ENCODE measurements around the gene MB.

MB gene

DNA sequence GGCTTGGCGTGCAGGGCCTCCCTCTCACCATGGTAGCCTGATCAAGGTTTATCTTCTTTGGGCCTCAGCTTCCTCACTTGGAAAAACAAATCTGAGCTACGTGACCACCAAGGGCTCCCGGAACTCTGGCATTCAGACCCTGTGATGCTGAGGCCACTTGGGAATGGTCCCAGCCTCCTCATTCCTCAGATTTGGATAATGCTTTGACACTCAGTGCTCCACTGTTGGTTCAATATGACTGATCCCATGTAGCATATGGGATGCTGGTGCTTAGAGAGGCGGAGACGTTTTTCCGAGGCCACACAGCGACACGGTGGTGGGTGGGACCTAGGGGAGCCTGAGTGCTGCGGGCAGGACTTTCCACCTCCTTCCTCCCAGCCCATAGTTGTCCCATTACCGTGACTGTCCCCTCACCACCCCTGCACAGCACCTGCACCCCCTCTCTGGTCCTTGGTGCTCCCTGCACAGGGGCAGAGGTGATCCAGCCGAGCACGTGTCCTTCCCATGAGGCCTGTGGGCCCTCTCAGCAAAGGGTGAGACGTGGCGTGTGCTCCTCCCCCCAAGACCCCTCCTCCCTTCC lies 23.1 kb downstream of the MB start:
- DNase-seq (ENCODE audit: low spot score): no peak

DNA sequence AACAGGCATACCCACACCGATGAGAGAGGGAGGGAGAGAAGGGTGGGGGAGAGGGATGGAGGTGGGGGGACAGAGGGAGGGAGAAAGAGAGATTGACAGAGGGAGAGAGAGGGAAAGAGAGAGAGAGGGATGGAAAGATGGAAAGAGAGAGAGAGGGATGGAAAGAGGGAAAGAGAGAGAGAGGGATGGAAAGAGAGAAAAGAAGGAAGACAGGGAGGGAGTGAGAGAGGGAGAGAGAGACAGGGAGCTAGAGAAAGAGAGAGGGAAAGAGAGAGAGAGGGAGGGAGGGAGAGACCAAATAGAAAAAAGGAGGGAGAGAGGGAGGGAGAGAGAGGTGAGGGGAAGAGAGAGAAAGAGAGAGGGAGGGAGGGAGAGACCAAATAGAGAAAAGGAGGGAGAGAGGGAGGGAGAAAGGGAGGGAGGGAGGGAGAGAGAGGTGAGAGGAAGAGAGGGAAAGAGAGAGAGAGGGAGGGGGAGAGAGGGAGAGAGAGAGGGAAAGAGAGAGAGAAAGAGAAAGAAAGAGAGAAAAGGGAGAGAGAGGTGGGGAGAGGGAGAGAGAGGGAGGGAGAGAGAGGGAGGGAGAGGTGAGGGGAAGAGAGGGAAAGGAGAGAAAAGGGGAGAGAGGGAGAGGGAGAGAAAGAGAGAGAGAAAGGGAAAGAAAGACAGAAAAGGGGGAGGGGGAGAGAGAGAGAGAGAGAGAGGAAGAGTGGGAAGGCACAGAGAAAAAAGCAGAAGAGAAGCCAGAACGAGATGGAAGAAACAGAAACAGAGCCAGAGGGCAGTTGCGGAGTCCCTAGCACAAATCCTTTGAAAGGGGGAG lies 23.8 kb downstream of the MB start:
- DNase-seq (ENCODE audit: low spot score): no peak

DNA sequence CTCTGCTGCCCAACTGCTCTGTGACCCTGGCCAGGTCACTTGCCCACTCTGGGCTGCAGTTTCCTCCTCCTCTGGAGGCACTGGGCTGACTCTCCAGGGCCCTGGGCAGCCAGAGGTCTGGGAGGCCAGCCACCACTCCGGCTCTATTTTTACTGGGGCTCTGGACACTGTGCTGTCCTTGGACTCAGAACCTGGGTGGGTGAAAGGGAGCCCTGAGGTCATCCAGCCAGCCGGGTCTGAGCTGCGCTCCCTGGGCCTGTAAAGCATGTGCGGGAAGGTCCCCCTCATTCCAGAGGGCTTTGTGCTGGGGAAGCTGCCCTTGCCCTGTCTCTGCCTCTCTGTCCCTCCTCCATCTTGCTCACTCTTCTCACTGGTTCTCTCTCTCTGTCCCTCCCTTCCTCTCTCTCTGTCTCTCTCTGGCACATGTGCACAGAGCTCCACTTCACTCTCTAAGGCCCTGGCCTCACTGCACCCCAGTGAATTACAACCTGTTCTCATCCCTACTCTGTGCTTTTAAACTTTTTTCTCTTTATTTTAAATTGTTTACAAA lies 24.6 kb downstream of the MB start:
- DNase-seq (ENCODE audit: low spot score): no peak

DNA sequence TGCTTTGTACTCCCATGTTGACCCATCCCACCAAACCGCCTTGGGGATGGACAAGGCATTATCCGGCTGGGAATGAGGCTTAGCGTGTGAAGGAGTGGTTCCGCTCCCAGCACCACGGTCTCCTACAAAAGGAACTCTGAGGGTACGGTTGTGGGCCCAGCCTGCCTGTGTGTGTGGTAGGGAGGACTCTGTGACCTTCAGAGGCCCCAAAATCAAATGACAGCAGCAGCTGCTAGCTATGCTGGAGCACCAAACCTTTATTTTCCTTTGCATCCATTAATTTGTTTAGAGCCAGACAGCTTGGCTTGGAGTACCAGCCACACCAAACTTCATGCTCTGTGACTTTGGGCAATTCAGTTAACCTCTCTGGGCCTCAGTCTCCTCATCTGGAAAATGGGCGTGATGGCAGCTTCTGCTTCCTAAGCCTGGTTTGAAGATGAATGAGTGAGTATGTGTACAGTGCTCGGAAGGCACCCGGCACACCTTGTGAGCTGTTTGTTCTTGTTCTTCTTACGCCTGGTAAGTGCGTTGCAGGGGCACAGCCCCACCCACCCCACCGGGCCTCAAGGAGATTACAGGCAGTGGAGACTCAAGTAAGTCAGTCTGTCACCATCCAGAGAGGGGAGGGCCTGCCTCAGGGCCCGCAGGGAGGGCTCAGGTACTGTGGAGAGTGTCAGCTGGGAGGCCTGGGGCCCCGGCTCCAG lies 25.3 kb downstream of the MB start:
- DNase-seq (ENCODE audit: low spot score): no peak

DNA sequence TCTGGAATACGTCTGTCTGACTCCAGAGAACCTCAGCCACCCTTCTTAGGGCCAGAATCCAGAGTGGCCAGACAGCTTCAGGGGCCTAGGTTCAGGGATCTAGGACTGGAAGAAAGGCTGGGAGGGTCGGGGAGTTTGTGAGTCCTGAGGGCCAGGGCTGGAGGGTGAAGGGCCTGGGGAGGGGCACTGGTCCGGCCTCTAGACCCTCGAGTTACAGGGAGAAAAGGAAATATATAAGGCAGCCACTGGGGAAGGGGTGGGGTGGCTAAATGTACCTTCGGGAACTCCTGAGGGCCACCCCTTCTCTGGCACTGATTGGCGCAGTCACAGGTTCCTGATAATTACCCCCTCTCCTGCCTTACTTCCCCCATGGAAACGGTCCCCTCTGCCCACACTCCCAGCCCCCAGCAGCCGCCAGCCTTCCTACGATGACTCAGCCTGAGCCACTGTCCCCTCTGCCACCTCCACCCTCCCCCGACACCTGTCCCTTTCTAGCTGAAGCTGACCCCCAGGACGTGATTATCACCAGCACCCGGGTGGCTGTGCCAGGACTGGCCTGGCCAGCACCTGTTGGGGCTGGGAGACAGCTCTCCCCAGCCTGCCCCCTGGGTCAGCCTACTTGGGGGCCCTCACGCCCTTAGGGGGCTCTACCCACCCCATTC lies 26.4 kb downstream of the MB start:
- DNase-seq (ENCODE audit: low spot score): no peak

DNA sequence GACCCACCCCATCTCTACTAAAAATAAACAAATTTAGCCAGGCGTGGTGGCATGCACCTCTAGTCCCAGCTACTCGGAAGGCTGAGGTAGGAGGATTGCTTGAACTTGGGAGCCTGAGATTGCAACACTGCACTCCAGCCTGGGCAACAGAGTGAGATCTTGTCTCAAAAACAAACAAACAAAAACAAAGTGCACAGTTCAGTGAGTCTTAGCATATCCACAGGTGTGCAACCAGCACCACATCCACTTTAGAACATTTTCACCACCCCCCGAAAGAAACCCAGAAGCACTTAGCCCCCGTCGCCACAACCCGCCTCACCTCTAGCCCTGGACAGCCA lies 27.4 kb downstream of the MB start:
- no peak for DNase-seq (ENCODE audit: low spot score)

DNA sequence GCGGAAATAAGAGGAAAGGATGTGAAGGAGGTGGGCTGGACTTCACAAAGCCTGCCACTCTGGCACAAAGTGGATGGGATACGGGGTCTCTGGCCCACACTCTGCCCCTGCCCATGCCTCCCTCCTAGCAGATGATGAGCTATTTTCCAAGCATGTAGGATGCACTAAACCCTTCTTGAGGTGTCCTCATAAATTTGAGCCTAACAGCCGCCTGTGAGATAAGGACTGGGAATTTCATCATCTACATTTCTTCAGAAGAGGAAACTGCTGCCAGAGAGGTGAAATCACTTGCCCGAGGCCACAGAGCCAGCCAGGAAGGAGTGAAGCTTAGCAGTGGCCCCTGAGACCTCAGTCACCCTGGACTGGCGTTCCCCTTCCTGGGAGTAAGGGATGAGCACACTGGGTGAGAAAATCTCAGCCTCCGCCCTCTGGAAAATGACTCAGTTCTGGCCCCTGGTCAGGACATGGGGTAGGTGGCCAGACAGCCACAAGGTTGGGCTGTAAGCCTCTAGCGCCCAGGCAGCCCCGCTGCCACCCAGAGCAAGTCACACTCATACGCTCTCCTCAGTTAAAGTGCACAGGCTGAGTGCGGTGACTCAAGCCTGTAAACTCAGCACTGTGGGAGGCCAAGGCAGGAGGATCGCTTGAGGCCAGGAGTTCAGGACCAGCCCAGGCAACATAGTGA lies 27.9 kb downstream of the MB start:
- peak; percentile 55 for DNase-seq (ENCODE audit: low spot score)

DNA sequence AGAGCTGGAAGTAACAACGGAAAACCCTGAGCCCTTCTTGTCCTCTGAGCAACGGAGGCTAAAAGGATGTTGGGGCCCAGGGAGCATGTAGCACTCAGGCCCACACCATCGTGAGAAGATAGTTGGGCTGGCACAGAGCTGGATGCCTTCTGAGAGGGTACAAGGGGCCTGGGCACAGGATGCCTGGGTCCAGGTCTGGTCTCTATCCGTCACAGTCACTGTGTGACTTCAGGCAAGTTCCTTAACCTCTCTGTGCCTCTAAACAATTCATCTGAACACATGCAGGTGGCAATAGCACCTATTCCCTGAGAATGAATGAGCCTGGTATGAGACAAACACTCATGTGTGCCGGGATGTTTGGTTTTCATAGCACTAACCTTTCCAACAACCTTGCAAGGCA lies 29.2 kb downstream of the MB start:
- no peak for DNase-seq (ENCODE audit: low spot score)

DNA sequence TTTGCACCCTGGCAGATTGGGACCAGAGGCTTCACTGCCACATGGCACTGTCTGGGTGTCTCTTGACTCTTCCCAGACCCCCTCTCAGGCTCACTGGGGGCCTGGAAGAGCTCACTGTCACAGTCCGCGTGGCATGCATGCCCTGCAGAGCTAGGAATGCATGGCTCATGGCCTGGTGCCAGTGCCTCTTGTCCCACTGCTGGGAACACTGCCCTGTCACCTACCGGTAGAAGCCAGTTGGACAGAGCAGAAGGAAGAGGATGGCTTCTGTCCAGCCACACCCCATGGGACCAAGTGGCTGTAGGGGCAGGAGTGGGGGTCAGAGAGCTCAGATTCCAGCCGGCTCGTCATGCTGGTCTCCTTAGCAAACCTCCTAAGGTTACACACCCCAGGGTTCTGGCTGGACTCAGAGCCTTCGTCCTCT lies 29.7 kb downstream of the MB start:
- no peak for DNase-seq (ENCODE audit: low spot score)

DNA sequence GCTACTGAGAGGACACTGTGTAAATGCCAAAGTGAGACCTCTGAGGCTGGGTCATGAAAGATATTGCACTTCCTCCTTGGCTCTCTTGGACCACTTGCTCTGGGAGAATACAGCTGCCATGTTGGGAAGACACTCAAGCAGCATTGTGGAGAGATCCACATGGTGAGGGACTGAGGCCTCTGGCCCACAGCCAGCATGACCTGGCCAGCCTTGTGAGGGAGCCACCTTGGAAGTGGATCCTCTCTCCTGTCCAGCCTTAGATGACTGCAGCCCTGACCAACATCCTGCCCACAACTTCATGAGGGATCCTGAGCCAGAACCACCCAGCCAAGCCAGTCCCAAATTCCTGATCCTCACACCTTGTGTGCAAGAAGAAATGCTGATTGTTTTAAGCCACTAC lies 30.4 kb downstream of the MB start:
- no peak for DNase-seq (ENCODE audit: low spot score)

DNA sequence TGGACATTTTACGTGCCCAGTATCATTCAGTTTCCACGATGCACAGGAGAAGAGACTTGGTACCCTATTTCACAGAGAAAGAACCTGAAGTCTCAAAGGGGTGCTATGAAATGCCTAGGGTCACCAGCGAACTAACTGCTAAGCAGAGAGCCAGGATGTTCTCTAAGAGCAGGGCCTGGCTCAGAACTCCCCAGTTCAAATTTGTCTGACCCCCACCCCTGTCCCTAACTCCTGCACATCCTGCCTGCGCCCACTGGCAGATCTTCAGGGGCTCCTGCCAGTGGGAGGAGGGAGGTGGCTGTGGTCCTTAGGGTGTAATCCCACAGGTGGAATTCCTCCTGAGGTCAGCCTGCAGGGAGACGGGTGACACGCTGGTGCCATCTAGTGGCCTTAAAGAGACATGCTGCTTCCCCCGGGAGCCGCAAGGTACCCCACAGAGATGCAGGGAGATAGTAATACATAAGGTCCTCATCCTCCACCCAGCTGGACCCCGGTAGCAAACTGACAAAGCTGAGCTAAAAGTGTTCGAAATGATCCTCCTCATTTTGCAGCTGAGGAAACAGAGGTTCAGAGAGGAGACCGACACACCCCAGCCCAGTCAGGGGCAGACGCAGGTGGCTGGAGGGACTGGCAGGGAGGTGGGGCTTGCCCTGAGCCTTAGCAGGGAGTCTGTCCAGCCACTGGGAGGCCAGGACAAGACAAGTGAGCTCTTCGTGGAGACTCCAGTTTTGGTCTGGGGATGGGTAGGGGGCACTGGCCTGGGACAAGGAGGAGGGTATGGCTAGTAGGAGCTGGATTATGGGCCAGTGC lies 34.1 kb downstream of the MB start:
- DNase-seq (ENCODE audit: low spot score): peak; percentile 91

DNA sequence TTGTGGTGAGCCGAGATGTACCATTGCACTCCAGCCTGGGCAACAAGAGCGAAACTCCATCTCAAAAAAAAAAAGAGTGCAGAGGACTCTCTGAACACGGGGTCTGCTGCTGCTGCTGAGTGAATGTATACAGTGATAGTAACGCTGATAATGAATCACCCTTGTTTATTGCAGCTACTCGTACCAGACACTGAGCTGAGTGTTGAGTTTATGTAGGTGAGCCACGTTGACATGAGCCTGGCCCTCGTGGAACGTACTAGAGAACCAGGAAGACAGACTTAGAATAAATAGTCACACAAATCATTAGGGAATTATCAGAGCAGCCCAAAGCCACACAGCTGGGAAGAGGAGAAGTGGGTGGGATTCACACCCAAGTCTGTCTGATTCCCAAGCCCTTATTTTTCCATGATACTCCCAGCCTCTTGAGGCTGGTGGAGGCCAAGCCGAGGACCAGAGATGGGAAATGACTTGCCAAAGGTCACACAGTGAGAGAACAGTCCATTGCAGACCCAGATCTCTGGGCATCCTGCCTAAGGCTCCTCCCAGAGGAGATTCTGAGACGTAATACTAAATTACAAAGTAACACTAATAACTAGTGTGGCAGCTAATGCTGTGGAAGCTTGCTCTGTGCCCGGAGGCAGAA lies 34.8 kb downstream of the MB start:
- DNase-seq (ENCODE audit: low spot score): no peak

DNA sequence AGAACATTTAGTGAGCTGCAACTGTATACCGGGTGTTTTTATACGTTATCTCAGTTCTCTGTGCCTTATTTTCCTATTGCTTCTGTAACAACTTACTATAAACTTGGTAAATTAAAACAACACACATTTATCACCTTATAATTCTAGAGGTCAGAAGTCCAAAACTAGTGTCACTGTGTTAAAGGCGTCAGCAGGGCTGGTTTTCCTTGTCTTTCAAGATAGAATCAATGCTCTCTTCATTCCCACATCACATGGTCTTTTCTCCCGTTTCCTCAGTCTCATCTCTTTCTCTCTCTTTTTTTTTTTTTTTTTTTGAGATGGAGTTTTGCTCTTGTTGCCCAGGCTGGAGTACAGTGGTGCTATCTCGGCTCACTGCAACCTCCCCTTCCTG lies 36.1 kb downstream of the MB start:
- peak; percentile 53 for DNase-seq (ENCODE audit: low spot score)

DNA sequence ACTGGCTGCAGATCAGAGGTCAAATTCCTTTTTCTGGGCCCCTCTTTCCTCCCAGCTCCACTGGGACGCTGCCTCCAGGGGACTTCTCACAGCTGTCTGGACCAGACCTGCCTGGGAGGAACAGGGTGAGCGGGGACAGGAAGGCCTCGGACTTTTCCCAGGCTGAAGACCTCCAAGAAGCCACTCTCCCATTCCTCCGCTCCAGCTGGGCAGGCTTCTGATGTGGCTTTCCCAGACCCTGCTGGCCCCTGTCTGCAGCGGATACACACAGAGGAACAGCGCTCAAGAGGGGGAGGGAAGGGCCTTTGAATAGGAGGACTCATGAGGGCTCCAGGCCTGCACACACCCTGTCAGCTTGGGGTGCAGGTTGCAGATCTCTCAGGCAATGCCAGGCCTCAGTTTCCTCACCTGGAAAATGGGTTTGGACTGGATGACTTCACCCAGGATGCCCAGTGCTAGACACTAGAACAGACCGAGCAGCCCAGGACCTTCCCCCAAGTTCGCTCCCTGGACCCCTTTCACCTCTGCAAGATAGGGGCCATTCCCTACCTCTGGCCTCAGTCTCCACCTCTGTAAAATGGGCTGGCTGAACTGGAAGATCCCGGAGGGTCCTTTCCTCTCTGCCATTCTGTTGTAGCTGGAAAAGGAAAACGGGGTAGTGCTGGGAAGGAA lies 36.6 kb downstream of the MB start:
- no peak for DNase-seq (ENCODE audit: low spot score)

DNA sequence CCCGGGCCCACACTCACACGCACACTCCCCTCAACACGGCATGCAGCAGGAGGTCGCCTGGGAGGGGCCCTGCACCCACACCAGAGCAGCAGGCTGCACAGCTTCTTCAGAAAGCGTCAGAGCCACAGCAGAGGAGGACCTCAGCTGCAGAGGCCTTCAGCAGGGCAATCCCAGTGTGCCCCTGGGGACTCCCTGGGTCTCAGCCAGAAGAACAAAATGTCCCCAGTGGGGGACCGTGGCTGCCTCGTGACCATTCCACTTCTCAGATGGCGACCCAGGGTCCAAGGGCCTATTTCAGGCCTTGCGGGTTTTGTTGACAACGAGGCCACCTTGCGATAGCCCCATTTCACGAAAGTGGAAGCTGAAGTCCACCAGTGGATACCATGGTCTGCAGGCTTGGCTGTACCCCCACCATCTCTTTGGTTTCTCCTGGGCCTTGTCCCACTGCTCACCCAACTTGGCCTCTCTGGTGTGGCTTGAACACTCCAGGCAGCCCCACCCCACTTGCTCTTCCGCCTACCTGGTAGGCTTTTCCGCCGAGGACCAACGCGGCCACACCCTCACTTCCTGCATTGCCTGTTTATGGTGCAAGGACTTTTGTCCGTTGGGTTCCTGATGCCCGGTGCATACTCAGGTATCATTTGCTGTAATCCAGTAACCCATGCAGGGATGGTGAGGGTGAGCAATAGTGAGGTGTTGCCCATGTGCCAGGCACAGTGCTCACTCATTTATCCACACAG lies 38.1 kb downstream of the MB start:
- DNase-seq (ENCODE audit: low spot score): no peak

DNA sequence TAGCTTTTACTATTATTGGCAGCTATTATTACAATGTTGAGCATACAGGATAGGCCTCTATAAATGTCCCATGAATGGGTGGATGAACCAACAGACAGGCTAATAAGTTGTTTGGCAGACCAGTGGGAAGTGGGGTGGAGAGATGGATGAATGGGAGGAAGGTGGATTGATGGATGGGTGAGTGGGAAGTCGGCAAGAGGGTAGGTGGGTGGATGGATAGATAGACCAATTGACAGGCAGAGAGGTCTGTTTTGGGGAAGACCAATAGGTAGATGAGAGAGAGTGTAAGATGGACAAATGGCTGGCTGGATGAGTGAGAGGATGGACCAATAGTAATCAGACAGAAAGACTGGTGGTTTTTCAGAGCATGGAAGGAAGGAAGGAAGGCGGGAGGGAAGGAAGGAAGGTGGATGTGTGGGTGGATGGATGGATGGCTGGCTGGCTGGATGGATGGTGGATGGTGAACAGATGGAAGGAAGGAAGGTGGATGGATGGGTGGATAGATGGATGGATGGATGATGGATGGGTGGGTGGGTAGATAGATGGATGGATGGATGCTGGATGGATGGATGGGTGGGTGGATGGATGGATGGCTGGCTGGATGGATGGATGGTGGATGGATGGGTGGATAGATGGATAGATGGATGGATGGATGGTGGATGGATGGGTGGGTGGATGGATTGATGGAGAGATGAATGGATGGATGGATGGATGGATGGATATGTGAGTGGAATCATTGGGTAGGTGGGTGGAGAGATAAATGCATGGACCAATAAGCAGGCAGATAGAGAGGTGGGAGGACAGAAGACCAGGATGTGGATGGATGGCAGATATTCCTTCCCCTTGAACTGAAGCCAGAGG lies 39.1 kb downstream of the MB start:
- no peak for DNase-seq (ENCODE audit: low spot score)

DNA sequence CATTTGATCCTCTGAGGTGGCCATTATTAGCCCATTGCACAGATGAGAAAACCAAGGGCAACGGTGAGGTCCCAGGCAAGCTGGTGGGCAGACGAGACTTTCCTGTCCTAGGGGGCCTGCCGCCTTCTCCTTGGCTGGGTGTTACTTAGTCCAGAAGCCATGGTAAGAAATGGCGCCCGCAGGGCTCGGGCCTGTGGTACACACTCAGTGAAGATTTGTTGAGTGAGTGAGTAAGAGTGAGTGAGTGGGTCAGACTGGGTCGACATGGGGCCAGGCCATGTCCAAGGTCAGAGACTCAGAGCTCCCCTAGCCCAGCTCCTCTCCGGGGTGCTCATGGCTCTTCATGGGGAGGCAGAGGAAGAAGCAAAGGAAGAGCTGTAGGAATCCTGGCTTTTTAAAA lies 40.5 kb downstream of the MB start:
- DNase-seq (ENCODE audit: low spot score): no peak

DNA sequence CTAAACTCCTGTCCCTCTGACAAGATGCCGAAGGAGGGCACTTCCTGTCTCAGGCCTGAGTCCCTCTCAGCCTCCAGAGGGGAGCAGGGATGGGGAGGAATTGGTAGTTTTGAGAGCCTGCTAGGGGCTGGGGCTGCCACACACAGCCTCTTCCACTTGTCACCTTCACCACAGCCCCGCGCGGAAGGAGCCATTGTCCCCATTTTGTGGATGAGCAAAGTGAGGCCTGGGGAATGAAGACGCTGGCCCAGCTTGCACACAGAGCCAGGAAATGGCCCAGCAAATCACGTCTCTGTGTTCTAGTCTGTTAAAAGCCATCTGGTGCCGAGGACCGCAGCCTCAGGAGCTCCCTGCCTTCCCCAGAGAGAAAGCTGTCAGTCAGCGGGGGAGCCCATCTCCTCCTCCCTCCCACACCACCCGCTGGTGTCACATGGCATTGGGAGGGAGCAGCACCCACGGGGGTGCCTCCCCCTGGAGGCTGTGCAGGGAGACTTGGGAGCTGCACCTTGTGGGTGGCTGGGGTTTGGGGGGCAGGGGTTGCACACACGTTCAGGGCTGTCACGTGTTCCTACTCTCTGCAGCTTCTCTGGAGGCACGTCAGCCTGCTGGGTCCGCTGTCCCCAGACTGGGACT lies 41.9 kb downstream of the MB start:
- DNase-seq (ENCODE audit: low spot score): no peak

All from COLO829 (cell line).